Naive thymus-derived CD4-positive, alpha-beta T cell (primary cell): ENCODE data around the gene PAXX. TPM values are rescaled to one million over a fixed set of nuclear protein-coding genes. Genes with fewer than 3 reads are reported as not detected.
A peak's percentile ranks its signal among the peaks of the same experiment; 100 is the strongest.

Experiments used
- ATAC-seq: fragments of 150-1000 bp; cut with Tn5 transposase; 2 replicates; pipeline ENCODE4 v1.10.0; 2021; ENCODE audit warnings: mild to moderate bottlenecking, moderate library complexity
- CTCF ChIA-PET: fragments of 350-600 bp; sonication (Branson Sonifier 250); formaldehyde crosslinking; loops from one replicate; lab custom pipeline; 2021; ENCODE audit warnings: antibody characterized with exemption; lab: Charles Lee
- POLR2A ChIA-PET: fragments of 350-600 bp; sonication (Branson Sonifier 250); formaldehyde crosslinking; loops from one replicate; lab custom pipeline; 2021; ENCODE audit warnings: antibody characterized with exemption, inconsistent platforms; lab: Charles Lee
- DNase-seq, 9 donors: peaks; one replicate each; pipeline versions ENCODE4 v3.0.0 to v3.0.0-alpha.2; 2020 to 2022; ENCODE audit warnings: mixed read lengths in 1 of 9
- H3K27ac ChIP-seq: one replicate; pipeline ENCODE4 v1.7.0; 2013; ENCODE audit warnings: mild to moderate bottlenecking, low read depth, low read length, moderate library complexity
- H3K27me3 ChIP-seq, 2 donors: one replicate each; pipeline ENCODE4 v1.7.0; 2013; ENCODE audit warnings: low read length in 2 of 2, mild to moderate bottlenecking in 2 of 2, moderate library complexity in 2 of 2; ENCODE audit not compliant: control insufficient read depth in 2 of 2, insufficient read depth in 2 of 2
- H3K36me3 ChIP-seq, 3 experiments: 1 replicate in 2 of 3; 2 replicates in 1 of 3; pipeline ENCODE4 v1.7.0; 2013; ENCODE audit warnings: low read length in 3 of 3, mild to moderate bottlenecking in 3 of 3, moderate library complexity in 1 of 3; ENCODE audit not compliant: insufficient read depth in 3 of 3, control insufficient read depth in 2 of 3
- H3K4me1 ChIP-seq, 2 donors: one replicate each; pipeline ENCODE4 v1.7.0; 2013; ENCODE audit warnings: low read length in 2 of 2, mild to moderate bottlenecking in 2 of 2, moderate library complexity in 1 of 2; ENCODE audit not compliant: control insufficient read depth in 2 of 2, insufficient read depth in 2 of 2
- H3K4me3 ChIP-seq: 2 replicates; pipeline ENCODE4 v1.7.0; 2013; ENCODE audit warnings: mild to moderate bottlenecking, low read length
- H3K9me3 ChIP-seq, 3 experiments: 1 replicate in 2 of 3; 2 replicates in 1 of 3; pipeline ENCODE4 v1.7.0; 2013; ENCODE audit warnings: low read length in 3 of 3; ENCODE audit not compliant: control insufficient read depth in 2 of 3
- H3K27ac Mint-ChIP-seq, 9 donors: one replicate each; pipeline ENCODE4 v1.8.0; 2020 to 2022; ENCODE audit warnings: mixed read lengths in 9 of 9, mild to moderate bottlenecking in 8 of 9, moderate library complexity in 5 of 9, inconsistent platforms in 2 of 9
- H3K27me3 Mint-ChIP-seq, 5 donors: one replicate each; pipeline ENCODE4 v1.8.0; 2021 to 2022; ENCODE audit warnings: mixed read lengths in 5 of 5, mild to moderate bottlenecking in 1 of 5
- H3K36me3 Mint-ChIP-seq, 5 donors: one replicate each; pipeline ENCODE4 v1.8.0; 2020 to 2022; ENCODE audit warnings: mixed read lengths in 5 of 5, mild to moderate bottlenecking in 3 of 5, inconsistent platforms in 1 of 5
- H3K4me1 Mint-ChIP-seq, 7 donors: one replicate each; pipeline ENCODE4 v1.8.0; 2020 to 2022; ENCODE audit warnings: mixed read lengths in 7 of 7, mild to moderate bottlenecking in 3 of 7, inconsistent platforms in 1 of 7
- H3K4me3 Mint-ChIP-seq, 10 donors: one replicate each; pipeline ENCODE4 v1.8.0; 2020 to 2022; ENCODE audit warnings: mild to moderate bottlenecking in 10 of 10, mixed read lengths in 10 of 10, moderate library complexity in 6 of 10, inconsistent platforms in 2 of 10
- H3K9me3 Mint-ChIP-seq, 11 donors: one replicate each; pipeline ENCODE4 v1.8.0; 2020 to 2022; ENCODE audit warnings: mixed read lengths in 11 of 11, mild to moderate bottlenecking in 4 of 11, inconsistent platforms in 1 of 11, moderate library complexity in 1 of 11
- intact Hi-C, 2 donors: fragments of 100-400 bp; cut with micrococcal nuclease; formaldehyde crosslinking; loops; one replicate each; pipeline ENCODE4 v1.15.1; 2023
- polyA plus RNA-seq, 2 donors: library from polyadenylated mRNA; unstranded; fragments of 300-500 nt; fragmentation: Illumina TruSeq; gene quantifications; one replicate each; pipeline ENCODE4 v1.2.3, GENCODE V29; 2021
- total RNA-seq, 6 experiments: library from RNA in 5 of 6; stranded (reverse) in 5 of 6; gene quantifications; 1 replicate in 5 of 6; 2 replicates in 1 of 6; pipeline ENCODE4 v1.2.3 and lab custom pipeline; 2021 to 2026

Gene PAXX, protein sequence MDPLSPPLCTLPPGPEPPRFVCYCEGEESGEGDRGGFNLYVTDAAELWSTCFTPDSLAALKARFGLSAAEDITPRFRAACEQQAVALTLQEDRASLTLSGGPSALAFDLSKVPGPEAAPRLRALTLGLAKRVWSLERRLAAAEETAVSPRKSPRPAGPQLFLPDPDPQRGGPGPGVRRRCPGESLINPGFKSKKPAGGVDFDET
- 10 to 100 TPM; 54.8 to 78.2 (median 68.0) TPM for total RNA-seq
- polyA plus RNA-seq, result 10 to 100 TPM; 49.3 to 59.1 TPM
- 23.6 reads per million, percentile 54 among the genes with 10 or more reads in this experiment for total RNA-seq (lab: John Stamatoyannopoulos, UW)

DNA sequence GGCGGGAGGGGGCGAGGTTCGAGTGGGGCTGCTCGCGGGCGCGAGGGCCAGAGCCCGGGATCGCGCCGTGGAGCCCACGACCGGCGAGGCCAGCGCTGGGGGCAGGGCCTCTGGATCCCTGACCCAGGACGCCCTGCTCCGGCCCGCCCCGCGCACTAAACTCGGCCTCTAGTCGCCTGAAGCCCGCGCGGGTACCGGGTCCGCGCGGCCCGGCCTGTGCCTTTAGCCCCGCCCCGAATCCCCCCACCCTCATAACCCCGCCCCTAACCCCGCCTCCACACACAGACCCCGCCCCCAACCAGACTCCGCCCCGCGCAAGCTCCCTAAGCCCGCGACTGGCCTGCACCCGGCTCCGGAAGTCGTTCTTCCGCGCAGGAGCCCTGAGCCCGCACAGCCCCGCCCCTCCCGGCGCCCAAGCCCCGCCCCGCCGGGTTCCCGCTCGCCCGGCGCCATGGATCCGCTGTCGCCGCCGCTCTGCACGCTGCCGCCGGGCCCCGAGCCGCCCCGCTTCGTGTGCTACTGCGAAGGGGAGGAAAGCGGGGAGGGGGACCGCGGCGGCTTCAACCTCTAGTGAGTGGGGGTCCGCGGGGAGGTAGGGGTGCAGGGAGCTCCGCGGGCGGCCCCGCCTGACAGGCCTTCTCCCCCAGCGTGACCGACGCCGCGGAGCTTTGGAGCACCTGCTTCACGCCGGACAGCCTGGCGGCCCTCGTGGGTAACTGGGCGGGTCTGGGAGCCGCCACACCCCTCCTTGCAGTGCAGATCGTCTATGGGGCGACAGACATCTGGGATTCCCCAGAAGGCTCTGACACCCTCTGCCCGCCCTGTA lies at the start of gene PAXX:
Gene PAXX (plus strand): TSS at position 430 of the 826 bp plus-strand sequence. CDS start 22 bp downstream, at position 452.
- CTCF ChIA-PET, result interaction anchor here (0.6 to 2.5 kb wide), 5 partner anchors 11 to 596 kb away, joined by 3 to 8 read pairs (median 3); partner anchors contain the start of gene FUT7
- H3K9me3 Mint-ChIP-seq, result peaks cover 0 to 1% (median 0%) of the 10 kb centered on the region in 11 donors
- peaks cover 0 to 25% (median 15%) of the 10 kb centered on the region in 7 donors for H3K4me1 Mint-ChIP-seq
- peak within 1 kb of the TSS; percentile 48 to 89 (median 88) for H3K27ac Mint-ChIP-seq
- H3K27ac ChIP-seq, result peak within 1 kb of the TSS; percentile 81
- H3K4me3 ChIP-seq, result peak within 1 kb of the TSS; percentile 74
- no peaks in the 10 kb centered on the region for H3K9me3 ChIP-seq
- ATAC-seq, result peak; percentile 96
- no peaks in the 10 kb centered on the region for H3K27me3 ChIP-seq
- peaks cover 5 to 22% (median 5%) of the 10 kb centered on the region in 5 donors for H3K27me3 Mint-ChIP-seq
- H3K4me1 ChIP-seq, result peaks cover 17 to 23% of the 10 kb centered on the region in 2 donors
- peaks cover 0 to 9% (median 0%) of the 10 kb centered on the region in 3 experiments for H3K36me3 ChIP-seq
- POLR2A ChIA-PET, result interaction anchor here (0.6 to 2.3 kb wide), 9 partner anchors 11 to 248 kb away, joined by 3 to 6 read pairs (median 4); partner anchors contain the start of genes C8G, FBXW5, MAN1B1 and SAPCD2
- H3K36me3 Mint-ChIP-seq, result peaks cover 0 to 7% (median 0%) of the 10 kb centered on the region in 5 donors
- peak; percentile 90 to 99 (median 93) for DNase-seq
- intact Hi-C loops, result loop anchor here (1.0 to 5.0 kb wide), 16 partner anchors 14 to 509 kb away; partner anchors contain the start of genes ABCA2 (in 1 of the 2), EXD3 (in 1 of the 2), FBXW5 (in 1 of the 2) and LCN12 (in 1 of the 2)
- peak within 1 kb of the TSS; percentile 76 to 90 (median 86) for H3K4me3 Mint-ChIP-seq

DNA sequence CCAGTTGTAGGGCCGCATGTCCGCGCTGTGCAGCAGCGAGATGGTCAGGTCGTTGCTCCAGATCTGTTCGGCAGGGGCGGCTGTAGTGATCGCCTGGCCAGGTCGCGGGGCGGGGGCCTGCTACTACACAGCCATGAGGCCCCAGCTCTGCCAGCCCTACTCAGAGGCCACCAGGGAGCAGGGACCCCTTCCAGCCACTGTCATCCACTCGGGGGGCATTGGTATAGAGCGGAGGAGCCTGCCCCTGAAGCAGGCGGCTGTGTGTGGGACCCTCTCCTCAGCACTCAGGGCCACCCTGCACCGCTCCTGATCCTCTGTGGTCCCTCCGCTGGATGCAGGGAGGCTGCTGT lies 49.4 kb upstream of the PAXX start:
- Histone ChIP-seq H3K27ac (peak overlapping the region; percentile 77), H3K27me3 (no peaks in the 10 kb centered on the region), H3K9me3 (no peaks in the 10 kb centered on the region), H3K4me3 (no peak overlapping the region), H3K36me3 (peaks cover 0 to 43% (median 6%) of the 10 kb centered on the region in 3 experiments), H3K4me1 (peaks cover 8 to 10% of the 10 kb centered on the region in 2 donors)
- intact Hi-C loops, result loop anchor here (5.0 to 10.0 kb wide), 3 partner anchors 136 to 282 kb away; partner anchors contain the start of genes CYSRT1 (in 1 of the 2), NDOR1 (in 1 of the 2), RABL6 (in 1 of the 2) and RNF208 (in 1 of the 2)
- no peaks in the 10 kb centered on the region for H3K27me3 Mint-ChIP-seq
- CTCF ChIA-PET, result no interaction called here
- H3K4me1 Mint-ChIP-seq, result peaks cover 0 to 14% (median 5%) of the 10 kb centered on the region in 7 donors
- H3K36me3 Mint-ChIP-seq, result peaks cover 0 to 16% (median 10%) of the 10 kb centered on the region in 5 donors
- H3K27ac Mint-ChIP-seq, result peak overlapping the region in 1 of 9 donors; percentile 43
- DNase-seq (no peak), ATAC-seq (no peak)
- H3K4me3 Mint-ChIP-seq, result peak overlapping the region in 6 of 10 donors; percentile 49 to 84 (median 70)
- POLR2A ChIA-PET, result interaction anchor here (1.7 to 1.8 kb wide), 2 partner anchors 56 to 143 kb away, joined by 6 to 8 read pairs; partner anchors contain the start of gene TRAF2
- H3K9me3 Mint-ChIP-seq, result peaks cover 0 to 10% (median 0%) of the 10 kb centered on the region in 11 donors

DNA sequence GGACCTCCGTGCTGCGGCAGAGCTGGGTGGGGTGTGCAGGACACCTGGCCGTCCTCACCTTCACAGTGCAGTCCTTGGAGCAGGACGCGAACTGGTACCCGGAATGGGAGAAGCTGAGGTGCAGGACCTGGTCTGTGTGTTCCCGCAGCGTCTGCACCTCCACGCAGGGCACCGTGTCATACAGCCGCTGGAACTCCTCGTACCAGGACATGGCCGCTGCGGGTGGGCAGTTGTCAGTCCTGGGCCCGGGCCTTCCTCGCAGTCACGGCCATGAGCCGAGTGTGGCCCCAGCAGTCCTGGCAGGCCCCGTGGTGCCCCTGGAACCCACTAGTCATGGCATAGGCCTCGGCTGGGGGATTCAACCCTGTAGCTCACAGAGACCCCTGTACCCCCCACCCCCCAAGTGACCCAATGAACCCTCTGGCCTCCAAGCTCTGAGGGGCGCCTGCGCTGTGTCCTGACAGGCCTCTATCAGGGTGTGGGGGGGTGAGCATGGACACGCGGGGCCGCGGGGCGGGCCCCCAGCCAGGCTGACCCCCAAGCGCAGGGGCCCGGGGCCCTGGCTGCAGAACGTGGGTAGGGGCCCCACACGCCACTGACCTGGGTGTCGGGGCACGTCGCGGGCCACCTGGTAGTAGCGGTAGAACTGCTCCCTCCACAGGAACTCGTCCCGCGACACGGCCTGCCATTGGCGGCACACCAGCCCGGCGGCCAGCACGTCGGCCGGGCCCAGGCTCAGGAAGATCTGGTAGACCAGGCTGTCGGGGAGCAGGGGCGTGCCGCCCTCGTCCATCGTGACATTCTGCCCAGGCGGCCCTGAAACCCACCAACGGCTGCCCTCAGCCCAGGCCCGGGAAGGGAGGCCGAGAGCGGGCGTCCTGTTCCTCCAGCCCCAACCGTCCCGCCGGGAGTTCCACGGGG lies 48.7 kb upstream of the PAXX start:
- peaks cover 0 to 14% (median 8%) of the 10 kb centered on the region in 5 donors for H3K36me3 Mint-ChIP-seq
- Histone ChIP-seq H3K4me3 (peak overlapping the region; percentile 72), H3K27me3 (no peaks in the 10 kb centered on the region), H3K36me3 (peaks cover 0 to 43% (median 6%) of the 10 kb centered on the region in 3 experiments), H3K4me1 (peaks cover 10 to 11% of the 10 kb centered on the region in 2 donors), H3K9me3 (no peaks in the 10 kb centered on the region), H3K27ac (peak overlapping the region; percentile 77)
- peaks cover 0 to 16% (median 5%) of the 10 kb centered on the region in 7 donors for H3K4me1 Mint-ChIP-seq
- ChIA-PET POLR2A (interaction anchor here (0.8 to 1.8 kb wide), 8 partner anchors 49 to 143 kb away, joined by 3 to 8 read pairs (median 4); partner anchors contain the start of genes PAXX, RABL6 and TRAF2), CTCF (no interaction called here)
- intact Hi-C loops, result loop anchor here (1.0 to 10.0 kb wide), 16 partner anchors 41 to 312 kb away; partner anchors contain the start of genes EDF1 (in 2 of the 2), PHPT1 (in 2 of the 2), RABL6 (in 2 of the 2) and TMEM141 (in 2 of the 2)
- DNase-seq (peak in 6 of 9 donors; percentile 20 to 61 (median 30)), ATAC-seq (peak; percentile 0)
- peaks cover 0 to 8% (median 0%) of the 10 kb centered on the region in 11 donors for H3K9me3 Mint-ChIP-seq
- peak overlapping the region; percentile 71 to 85 (median 81) for H3K4me3 Mint-ChIP-seq
- H3K27me3 Mint-ChIP-seq, result no peaks in the 10 kb centered on the region
- peak overlapping the region in 7 of 9 donors; percentile 59 to 90 (median 72) for H3K27ac Mint-ChIP-seq

DNA sequence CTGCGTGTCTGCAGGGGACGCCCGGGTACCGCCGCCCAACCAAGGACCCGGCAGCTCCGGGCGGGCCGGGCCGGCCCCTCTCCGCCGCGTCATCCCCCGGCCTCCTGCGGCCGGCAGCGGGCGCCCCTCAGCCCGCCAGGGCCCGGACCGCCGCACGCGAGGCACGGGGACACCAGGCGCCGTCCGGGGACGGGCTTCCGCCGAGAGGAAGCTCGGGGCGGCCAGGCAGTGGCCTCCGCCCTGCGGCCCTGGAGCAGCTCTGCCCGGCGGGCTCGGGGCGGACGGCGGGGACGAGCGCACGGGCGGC lies 48.1 kb upstream of the PAXX start:
- Histone ChIP-seq H3K36me3 (peaks cover 0 to 41% (median 6%) of the 10 kb centered on the region in 3 experiments), H3K9me3 (no peaks in the 10 kb centered on the region), H3K27me3 (no peaks in the 10 kb centered on the region), H3K27ac (peak overlapping the region; percentile 77), H3K4me1 (peaks cover 10 to 11% of the 10 kb centered on the region in 2 donors), H3K4me3 (peak overlapping the region; percentile 72)
- H3K9me3 Mint-ChIP-seq, result peaks cover 0 to 4% (median 0%) of the 10 kb centered on the region in 11 donors
- intact Hi-C loops, result loop anchor here (1.0 to 10.0 kb wide), 16 partner anchors 42 to 311 kb away; partner anchors contain the start of genes EDF1 (in 2 of the 2), PHPT1 (in 2 of the 2), RABL6 (in 2 of the 2) and TMEM141 (in 2 of the 2)
- POLR2A ChIA-PET, result interaction anchor here (0.8 to 1.8 kb wide), 8 partner anchors 48 to 144 kb away, joined by 3 to 8 read pairs (median 4); partner anchors contain the start of genes PAXX, RABL6 and TRAF2
- peak; percentile 47 for ATAC-seq
- peaks cover 0 to 16% (median 5%) of the 10 kb centered on the region in 7 donors for H3K4me1 Mint-ChIP-seq
- peak overlapping the region in 2 of 9 donors; percentile 59 to 71 for H3K27ac Mint-ChIP-seq
- H3K27me3 Mint-ChIP-seq, result no peaks in the 10 kb centered on the region
- DNase-seq, result peak in 2 of 9 donors; percentile 11 to 14
- CTCF ChIA-PET, result no interaction called here
- H3K36me3 Mint-ChIP-seq, result peaks cover 0 to 9% (median 4%) of the 10 kb centered on the region in 5 donors
- H3K4me3 Mint-ChIP-seq, result peak overlapping the region in 7 of 10 donors; percentile 71 to 85 (median 81)
